A673 (cell line): ENCODE measurements around the gene NOX4.

ENCODE experiments used
- CTCF ChIP-seq: fragments of 300-800, 200-600 bp; sonication (generic); conservative IDR thresholded peaks from 2 replicates; pipeline ENCODE4 v1.5.1; 2017; ENCODE audit warnings: low read depth, mild to moderate bottlenecking, antibody characterized with exemption, low read length, moderate library complexity, mixed read lengths
- EZH2 ChIP-seq: fragments of 200-600 bp; sonication (generic); IDR thresholded peaks from 2 replicates; pipeline ENCODE4 v1.6.1; 2017; ENCODE audit warnings: borderline replicate concordance, low read depth, mild to moderate bottlenecking, mixed read lengths, antibody characterized with exemption, low read length; ENCODE audit not compliant: poor library complexity, severe bottlenecking

GRCh38 chr11:89279176-89279575 lies 212.0 kb downstream of the NOX4 start:
- TF ChIP-seq CTCF = no peak
- no peak for TF ChIP-seq EZH2
